ENCODE measurements around the gene PCK2.

Gene PCK2

DNA sequence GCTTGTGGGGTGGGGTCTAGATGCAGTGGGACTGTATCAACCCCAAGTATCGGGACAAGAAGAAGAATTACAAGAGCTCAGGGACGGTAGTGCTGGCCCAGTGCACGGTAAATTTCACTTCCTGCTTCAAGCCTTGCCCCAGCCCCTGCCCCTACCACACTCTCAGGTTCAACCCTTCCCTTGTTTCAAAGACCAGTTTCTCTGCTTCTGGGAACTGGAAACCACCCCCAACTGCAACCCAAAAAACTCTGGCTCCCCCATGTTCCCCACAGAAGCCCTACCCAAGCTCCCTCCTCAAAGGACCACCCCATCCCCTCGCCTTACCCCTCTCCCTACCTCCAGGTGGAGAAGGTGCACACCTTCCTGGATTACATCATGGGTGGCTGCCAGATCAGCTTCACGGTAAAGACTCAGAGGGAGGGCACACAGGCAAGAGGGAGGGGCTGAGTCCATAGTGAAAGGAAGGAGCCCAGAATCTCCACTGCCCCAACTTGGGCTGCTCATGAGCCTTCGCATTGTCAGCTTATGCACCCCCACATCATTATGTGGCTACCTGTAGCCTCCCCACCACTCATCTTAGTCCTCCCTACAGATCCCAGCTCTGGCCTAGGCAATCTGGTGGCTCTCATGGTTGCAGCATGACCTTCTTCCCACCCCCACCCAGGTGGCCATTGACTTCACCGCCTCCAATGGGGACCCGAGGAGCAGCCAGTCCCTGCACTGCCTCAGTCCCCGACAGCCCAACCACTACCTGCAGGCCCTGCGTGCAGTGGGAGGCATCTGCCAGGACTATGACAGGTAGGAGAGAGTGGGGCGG lies 18.4 kb upstream of the PCK2 start:
- DNase-seq (ENCODE audit: low read depth), result no peak

DNA sequence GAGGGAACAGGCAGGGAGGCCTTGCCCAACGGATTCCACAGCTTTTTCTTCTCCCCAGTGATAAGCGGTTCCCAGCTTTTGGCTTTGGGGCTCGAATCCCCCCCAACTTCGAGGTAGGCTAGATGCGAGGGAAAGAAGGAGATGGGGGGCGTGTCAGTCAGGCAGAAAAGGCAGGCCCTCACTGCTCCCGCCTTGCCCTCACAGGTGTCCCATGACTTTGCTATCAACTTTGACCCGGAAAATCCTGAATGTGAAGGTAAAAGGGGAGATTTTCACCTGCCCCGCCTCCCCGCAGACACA lies 17.9 kb upstream of the PCK2 start:
- DNase-seq (ENCODE audit: low read depth), result no peak

DNA sequence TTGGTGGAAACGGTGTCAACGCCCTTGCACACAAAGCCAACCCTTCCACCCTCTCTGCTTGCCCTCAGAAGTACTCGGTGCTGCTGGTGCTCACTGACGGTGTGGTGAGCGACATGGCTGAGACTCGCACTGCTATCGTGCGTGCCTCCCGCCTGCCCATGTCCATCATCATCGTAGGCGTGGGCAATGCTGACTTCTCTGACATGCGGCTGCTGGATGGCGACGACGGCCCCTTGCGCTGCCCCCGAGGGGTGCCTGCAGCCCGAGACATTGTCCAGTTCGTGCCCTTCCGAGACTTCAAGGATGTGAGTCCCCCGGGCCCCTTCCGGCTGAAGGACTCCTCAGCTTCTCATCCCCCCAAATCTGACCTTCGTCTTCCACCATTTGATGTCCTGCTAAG lies 17.0 kb upstream of the PCK2 start:
- no peak for DNase-seq (ENCODE audit: low read depth)

DNA sequence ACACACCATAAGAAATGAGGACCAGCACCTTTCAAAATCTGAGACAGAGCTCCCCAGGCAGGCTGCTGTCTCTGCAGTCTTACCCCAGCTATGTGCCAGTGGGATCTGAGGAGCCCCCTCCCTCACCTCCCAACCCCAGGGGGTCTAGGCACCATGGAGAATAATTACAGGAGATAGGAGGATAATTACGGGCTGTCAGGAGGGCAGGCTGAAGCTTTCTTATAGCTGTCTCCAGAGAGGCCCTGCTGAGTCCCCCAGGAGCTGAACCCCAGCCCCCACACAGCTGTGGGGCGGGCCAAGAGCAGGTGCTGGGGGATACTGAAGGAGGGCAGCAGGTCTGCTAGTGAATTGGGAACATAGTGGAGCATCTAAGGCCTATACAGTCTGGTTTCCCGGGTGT lies 16.0 kb upstream of the PCK2 start:
- DNase-seq (ENCODE audit: low read depth), result no peak

DNA sequence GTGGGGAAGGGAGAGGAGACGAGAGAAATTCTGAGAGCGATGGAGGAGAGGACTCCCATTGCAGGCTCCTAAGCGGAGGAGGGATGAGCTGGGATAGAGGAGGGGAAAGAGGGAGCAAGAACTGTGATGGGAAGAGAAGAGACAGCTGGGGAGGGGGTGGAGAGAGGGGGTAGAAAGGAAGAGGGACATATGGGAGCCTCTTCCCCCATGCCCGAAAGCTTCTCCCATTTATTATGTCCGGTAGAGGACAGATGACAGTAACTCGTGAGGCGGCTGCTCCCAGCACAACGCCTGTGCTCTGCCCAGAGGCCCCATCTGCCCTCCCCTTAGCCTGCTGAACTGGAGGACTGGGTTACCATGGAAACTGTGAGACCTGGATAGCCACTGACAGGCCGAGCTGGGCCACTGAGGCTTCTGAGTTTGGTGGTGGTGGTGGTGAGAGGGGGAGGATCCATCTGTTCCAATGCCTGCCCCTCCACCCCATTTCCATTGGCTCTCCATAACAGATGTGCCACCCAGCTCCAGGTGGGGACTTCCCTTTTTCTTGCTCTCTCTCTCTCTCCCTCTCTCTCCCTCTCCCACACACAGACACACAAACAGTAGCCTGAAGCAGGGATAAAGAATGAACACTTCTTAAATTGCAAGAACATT lies 14.5 kb upstream of the PCK2 start:
- no peak for DNase-seq (ENCODE audit: low read depth)

DNA sequence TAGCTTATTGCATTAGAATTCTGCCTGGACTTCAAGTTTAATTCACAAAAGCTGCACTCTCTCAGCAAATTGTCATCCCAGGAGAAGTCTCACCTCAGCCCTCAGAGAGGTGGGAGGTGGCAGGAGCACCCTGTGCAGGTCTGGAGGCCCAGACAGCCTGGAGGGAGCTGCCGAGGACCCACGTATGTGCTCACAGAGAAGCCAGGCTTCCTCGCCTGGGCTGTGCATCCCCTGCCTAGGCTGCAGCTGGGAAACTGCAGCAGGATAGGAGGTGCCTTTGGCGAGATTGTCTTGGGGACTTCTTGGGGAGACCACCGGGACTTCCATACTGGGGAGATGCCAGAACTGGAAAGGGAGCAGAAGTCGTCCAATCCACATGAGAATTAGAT lies 14.0 kb upstream of the PCK2 start:
- DNase-seq (ENCODE audit: low read depth), result no peak

DNA sequence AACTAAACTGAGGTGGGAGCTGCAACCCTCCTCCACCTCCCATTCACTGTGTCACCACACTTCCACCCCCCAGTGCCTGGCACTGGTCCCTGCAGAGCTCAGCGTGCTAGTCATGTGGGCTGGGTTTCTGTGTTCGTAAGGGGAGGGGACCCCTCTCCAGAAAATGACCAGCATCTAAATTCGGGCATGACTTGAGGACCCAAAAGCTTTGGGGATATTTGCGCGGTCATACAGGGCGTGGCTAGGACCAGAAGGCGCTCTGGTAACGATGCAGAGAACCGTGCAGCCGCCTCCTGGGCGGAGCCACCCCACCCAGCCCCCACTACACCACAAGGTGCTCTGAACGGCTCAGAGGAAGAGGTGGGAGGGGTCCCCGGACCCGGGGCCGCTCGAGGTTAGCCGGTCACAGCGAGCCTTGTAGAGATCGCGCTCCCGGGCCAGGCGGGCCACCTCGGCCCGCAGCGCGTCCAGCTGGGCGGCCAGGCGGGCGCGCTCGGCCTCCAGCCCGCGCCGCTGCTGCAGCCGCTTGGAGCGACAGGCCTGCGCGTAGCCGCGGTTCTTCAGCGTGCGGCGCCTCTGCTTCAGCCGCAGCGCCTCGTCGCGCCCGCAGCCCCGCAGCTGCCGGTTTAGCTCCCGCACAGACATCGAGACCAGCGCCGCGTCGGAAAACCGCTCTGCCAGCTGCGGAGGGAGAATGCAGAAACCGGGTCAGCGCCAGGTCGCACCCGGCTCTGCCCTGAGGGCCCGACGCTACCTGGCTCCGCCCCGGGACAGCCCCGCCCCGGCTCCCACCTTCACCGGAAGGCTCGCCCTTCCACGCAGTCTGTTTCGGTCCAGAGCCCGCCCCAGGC lies 13.0 kb upstream of the PCK2 start:
- DNase-seq (ENCODE audit: low read depth), result no peak

DNA sequence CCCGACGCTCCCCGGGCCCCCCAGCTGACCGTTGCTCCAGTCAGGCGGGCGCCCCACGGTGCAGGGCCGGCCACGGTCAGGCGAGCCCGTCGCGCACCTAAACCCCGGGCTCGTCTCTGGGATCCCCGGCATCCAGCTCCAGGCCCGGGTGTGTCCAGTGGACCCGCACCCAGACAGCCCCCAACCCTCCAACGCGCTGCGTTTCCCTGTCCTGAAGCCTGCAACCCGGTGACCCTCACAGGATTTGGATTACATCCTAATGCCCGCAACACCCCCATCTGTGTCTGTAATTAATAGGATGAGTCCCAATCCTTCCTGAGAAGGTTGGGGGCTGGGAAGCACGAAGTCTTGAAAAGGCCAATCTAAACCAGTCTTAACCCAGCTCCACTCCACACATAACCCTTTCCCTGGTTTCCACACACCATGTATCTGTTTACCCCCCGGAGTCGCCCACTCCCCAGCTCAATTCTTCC lies 12.3 kb upstream of the PCK2 start:
- DNase-seq (ENCODE audit: low read depth), result no peak

DNA sequence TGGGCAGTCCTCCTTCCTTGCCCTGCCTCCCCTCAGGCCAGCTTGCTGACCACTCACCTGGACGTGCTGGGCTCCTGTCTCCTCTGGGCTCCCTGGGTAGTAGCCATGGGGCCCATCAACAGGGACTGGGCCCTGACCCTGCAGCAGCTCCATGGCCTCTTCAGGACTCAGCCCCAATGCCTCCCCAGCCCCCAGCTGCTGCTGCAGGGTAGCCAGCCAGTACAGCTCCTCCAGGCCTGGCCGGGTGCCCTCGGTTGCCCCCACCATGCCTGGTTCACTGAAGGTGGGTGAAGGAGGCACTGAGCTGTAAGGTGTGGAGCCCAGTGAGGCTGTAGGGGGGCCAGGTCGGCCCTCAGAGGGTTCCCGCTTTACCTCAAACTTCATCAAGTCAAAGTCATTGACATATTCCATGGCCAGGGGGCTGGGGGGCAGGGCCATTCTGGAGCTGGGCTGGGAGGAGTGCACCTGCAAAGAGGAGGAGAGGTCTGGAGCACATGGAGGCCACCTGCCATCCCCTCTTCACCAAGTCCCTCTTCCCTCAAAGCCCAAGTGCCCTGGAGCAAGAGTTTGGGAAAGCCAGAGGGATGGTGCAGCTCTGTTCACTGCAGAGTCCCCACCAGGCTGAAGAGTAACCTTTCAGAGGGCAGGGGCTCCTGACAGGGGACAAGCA lies 11.6 kb upstream of the PCK2 start:
- DNase-seq (ENCODE audit: low read depth), result no peak

DNA sequence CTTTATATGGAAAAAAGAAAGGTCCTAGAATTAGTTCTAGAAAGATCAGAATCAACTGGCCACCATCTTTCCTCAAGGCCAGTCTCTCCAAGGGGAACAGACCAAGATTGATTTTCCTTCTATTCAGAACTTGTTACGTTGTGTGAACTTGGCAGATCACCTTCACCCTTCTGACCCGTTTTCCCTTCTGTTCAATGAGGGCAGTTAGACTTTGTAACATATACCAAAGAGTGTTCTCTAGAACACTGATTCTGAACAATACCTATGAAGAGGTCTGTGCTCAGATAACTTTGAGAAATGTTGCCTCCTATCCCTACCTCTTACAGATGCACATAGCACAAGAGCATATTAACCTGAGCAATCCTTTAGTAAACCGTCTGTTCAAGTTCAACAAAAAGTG lies 10.6 kb upstream of the PCK2 start:
- no peak for DNase-seq (ENCODE audit: low read depth)

DNA sequence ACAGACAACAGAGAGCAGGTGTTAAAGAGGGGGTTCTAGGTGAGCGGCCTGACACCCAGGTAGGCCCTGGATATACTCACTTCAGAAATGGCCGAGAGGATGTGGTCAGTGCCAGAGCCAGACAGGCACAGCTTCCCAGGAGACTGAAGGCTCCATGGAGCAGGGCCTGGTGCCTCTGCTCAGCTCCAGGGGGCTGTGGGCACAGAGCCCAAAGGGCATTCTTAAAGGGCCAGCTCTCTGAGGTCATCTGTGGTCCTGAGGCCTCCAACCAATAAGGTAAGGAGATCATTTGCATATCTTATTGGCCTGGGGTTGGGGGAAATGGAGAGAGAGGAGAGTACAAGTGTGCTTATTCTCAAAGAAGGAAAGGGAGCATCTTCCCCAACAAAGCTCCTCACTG lies 9.7 kb upstream of the PCK2 start:
- DNase-seq (ENCODE audit: low read depth), result no peak

DNA sequence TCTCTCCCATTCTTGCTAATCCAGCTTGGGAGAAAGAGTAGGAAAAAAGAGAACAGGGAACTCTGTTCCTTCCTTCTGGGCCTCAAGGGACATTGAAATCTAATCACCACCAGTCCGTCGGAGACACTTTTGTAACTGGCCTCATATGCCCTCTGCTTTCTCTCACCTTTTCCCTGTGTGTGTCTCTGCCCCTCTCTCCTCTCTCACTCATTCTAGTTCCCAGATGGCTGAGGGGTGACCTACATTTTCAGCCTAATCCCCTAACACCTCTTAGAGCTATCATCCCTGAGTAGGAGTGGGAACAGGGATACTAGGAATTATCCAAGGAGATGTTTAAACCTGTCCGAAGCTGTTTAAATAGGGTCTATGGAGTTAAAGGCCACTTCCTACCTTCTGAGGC lies 8.9 kb upstream of the PCK2 start:
- no peak for DNase-seq (ENCODE audit: low read depth)

DNA sequence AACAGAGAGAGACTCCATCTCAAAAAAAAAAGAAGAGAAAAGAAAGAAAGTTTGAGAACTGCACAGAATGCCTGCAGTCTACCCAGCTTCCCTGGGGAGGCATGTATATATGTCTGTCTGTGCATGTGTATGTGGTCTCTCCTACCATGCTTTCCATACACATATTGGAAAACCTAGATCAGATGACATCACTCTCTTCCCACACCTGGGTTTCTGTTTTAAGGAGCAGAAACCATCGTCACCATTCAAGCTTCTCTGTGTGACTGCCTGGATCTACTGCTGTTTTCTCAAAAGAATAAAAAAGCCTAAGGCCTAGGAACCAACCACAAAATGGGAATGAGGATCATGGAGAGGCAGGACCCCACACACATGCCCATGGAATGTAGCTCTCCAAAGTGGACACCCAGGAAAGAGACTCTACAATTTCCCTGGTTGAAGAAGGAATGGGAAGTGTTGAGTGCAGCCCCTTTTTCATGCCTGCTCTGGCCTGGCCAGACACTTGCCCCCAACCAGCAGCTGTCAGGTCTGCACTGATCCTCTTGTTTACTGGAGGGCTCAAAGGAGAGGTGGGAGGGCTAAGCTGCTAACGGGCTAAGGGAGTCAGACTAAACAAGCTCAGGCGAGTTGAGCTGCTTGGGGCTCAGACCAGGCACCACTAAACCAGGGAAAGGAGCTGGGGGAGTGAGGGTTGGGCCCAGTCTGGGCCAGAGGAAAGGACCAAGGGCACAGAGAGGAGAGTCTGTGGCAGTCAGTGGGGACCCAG lies 7.7 kb upstream of the PCK2 start:
- no peak for DNase-seq (ENCODE audit: low read depth)

DNA sequence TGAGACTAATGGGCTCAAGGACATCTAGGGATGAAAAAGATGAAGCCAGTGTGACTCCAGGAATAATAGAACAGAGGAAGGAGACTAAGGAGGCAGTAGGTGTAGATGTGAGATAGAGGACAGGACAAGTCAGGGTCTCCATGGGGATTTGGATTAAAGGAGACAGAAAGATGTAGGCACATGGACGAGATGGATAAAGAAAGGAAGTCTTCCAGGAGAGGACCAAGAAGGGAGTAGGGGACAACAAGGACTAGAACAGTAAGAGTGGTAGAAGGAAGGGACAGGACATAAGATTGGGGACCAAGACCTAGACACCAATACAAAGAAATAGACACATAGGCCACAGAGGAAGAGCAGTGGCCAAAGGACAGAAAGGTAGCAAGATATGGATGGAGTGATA lies 7.1 kb upstream of the PCK2 start:
- no peak for DNase-seq (ENCODE audit: low read depth)

DNA sequence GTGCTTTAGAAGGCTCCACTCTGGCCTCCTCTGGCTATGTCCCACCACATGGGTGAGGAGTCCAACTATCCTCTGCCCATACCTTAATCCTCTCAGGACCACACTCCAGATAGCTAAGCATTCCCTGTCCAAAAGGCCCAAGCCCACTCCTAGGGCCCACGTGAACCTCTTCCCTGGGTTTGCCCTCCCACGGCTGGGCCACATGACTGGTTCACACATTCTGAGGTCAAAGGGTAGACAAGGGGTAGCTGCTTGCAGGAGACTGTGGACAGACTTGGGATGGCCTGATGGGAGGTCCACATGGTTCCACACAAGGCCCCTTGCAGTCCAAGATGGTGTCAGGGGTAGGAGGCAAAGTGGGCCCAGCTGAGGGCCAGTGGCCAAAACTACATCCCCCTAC lies 6.0 kb upstream of the PCK2 start:
- DNase-seq (ENCODE audit: low read depth), result no peak

DNA sequence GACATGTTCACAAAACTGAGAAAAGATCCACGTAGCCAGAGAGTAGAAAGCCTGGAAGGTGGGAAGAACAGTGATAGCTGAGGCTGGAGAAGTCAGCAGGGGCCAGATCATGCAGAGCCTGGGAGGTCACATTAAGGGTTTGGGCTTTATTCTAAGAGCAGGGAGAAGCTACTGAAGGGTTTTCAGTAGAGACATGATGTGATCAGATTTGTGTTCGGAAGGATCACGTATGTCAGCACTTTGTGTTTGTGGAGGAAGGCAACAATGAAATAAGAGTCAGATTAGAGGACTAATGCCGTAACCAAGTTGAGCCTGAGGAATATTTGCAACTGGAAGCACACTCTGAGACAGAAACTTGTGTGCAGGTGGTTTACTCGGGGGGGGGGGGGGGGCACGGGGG lies 4.2 kb upstream of the PCK2 start:
- no peak for DNase-seq (ENCODE audit: low read depth)

DNA sequence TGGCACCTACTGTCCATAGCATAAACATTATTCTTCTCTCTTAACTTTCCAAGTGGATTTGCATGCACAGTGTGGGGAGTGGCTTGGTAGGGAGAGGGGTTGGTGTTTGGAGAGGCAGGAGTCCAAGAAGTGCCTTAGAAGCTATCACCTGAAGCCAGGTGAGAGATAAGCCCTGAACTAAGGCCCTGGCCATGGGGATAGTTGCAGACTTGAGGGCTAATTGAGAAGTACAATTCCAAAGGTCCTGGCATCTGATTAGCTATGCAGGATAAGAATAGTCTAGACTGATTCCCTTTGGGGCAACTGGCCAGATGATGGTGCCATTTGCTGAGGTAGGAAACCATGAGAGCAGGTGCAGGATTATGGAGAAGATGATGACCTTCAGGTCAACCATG lies 2.0 kb upstream of the PCK2 start:
- no peak for DNase-seq (ENCODE audit: low read depth)

DNA sequence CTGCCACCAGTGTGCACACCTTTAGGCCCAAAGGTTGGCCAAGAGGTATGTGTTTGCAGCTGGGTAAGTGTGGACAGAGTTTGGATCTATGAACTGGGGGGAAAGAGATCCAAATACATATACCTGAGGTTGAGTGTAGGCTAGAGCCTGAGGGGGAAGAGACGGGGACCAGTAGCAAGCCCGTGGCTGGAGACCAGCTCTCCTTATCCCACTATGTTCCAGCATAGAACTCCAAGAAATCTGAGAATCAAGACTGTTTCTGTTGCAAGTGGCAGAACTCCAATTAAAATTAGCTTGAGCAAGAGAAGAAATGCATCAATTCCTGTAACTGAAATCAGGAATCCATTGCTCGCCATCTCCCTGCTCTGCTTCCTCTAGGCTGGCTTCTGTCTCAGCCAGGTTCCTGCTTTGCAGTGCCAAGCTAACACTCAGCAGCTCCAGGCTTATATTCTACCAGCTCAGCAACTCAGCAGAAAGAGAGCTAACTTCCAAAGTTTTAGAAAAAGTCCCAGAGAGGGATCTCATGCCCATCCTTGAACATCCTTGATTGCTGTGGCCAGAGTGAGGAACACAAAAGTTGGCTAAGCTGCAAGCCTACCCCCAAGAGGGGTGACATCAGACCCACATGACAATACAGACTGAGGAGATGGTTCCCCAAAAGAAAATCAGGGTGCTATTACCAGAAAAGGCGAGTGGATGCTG lies 1.5 kb upstream of the PCK2 start:
- no peak for DNase-seq (ENCODE audit: low read depth)

DNA sequence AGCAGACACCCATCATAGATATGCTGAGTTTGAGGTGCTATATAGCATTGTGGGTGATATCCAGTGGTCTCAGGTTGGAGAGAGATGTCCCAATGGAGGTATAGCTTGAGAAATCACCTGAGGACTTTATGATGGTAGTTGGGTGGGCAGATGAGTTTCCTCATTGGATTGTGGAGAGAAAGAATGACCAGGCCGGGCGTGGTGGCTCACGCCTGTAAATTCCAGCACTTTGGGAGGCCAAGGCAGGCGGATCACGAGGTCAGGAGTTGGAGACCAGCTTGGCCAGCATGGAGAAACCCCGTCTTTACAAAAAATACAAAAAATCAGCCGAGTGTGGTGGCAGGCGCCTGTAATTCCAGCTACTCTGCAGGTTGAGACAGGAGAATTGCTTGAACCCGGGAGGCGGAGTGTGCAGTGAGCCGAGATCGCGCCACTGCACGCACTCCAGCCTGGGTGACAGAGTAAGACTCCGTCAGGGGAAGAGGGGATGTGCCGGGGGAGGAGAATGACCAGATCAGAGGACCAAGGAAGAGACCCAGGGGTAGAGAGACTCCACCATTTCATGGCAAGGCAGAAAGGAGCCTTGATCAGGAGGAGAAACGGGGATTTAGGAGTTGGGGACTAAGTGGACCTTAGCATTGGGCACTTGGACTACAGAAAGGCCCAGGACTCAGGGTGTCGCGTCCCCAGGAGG lies 757 bp upstream of the PCK2 start:
- DNase-seq (ENCODE audit: low read depth), result no peak

DNA sequence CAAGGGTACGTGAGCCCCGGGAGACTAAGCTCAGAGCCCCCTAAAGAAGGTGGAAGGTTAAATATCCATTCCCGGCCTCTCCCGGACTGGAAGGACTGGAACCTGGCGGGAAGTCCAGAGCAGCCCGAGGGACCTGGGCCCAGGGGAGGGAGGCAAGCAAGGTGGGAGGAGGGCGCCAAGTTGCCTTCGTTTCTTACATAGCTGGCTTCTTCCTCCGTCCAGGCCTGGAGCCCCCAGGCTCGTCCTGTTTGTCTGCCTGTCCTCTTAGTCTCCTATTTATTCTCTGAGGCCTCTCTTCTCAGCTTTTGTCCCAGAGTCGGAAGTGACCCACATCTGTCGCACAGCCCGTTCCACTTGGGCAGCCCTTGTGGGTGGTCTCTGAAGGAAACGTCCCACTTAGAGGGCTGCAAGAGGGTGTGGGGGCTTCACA lies 745 bp downstream of the PCK2 start:
- no peak for DNase-seq (ENCODE audit: low read depth)
